ENCODE results near the gene APOLD1.

Gene APOLD1

GRCh38 chr12:12807970-12808702 lies 22.7 kb downstream of the APOLD1 start:
- DNase-seq (ENCODE audit: low read depth): peak; percentile 66
- peak overlapping the region; percentile 11 for H3K4me3 ChIP-seq (replicated peaks; ENCODE audit: low read depth, low read length)

GRCh38 chr12:12810553-12811021 lies 25.1 kb downstream of the APOLD1 start:
- DNase-seq (ENCODE audit: low read depth): no peak
- TF ChIP-seq CTCF (IDR thresholded peaks at IDR 0.05; ENCODE audit: low read length, missing control alignments): no peak
- H3K4me3 ChIP-seq (replicated peaks; ENCODE audit: low read depth, low read length): no peak overlapping the region

More at GRCh38 chr12:12807970-12808702, 22.7 kb downstream of the APOLD1 start:
- TF ChIP-seq CTCF (IDR thresholded peaks at IDR 0.05; ENCODE audit: low read length, missing control alignments): no peak

GRCh38 chr12:12811343-12811742 lies 25.9 kb downstream of the APOLD1 start:
- no peak overlapping the region for H3K4me3 ChIP-seq (replicated peaks; ENCODE audit: low read depth, low read length)
- DNase-seq (ENCODE audit: low read depth): no peak
- no peak for TF ChIP-seq CTCF (IDR thresholded peaks at IDR 0.05; ENCODE audit: low read length, missing control alignments)

GRCh38 chr12:12812174-12812573 lies 26.7 kb downstream of the APOLD1 start:
- H3K4me3 ChIP-seq (replicated peaks; ENCODE audit: low read depth, low read length): no peak overlapping the region
- no peak for TF ChIP-seq CTCF (IDR thresholded peaks at IDR 0.05; ENCODE audit: low read length, missing control alignments)
- no peak for DNase-seq (ENCODE audit: low read depth)

GRCh38 chr12:12812618-12813119 lies 27.2 kb downstream of the APOLD1 start:
- DNase-seq (ENCODE audit: low read depth): no peak
- H3K4me3 ChIP-seq (replicated peaks; ENCODE audit: low read depth, low read length): no peak overlapping the region
- TF ChIP-seq CTCF (IDR thresholded peaks at IDR 0.05; ENCODE audit: low read length, missing control alignments): no peak

- DNase-seq (ENCODE audit: low read depth): peak; percentile 92
- TF ChIP-seq CTCF (IDR thresholded peaks at IDR 0.05; ENCODE audit: low read length, missing control alignments): peak; percentile 87
- H3K4me3 ChIP-seq (replicated peaks; ENCODE audit: low read depth, low read length): peak within 1 kb of the TSS; percentile 94
Observed at GRCh38 chr12:12813120-12814101, 28.0 kb downstream of the APOLD1 start, which contains the start of gene DDX47. Gene DDX47 (plus strand): TSS chr12:12813346. CDS start chr12:12813368, 22 bp downstream.
